Embryonic facial prominence (tissue), 1 donor: ENCODE data around the gene SDHAF2.
"Not testable (repeated sequence)": the region's sequence is repeated elsewhere in the genome, so short reads cannot be mapped to it uniquely, and the experiment has no call there.

Experiments
- DNase-seq: peaks from one replicate; pipeline ENCODE4 v3.0.0-alpha.2; 2016; ENCODE audit errors: extremely low spot score

Gene SDHAF2

GRCh38 chr11:61425367-61426131, 4.4 kb upstream of the SDHAF2 start:
- no peak for DNase-seq

GRCh38 chr11:61429346-61429690, 606 bp upstream of the SDHAF2 start:
- DNase-seq = no peak

DNA sequence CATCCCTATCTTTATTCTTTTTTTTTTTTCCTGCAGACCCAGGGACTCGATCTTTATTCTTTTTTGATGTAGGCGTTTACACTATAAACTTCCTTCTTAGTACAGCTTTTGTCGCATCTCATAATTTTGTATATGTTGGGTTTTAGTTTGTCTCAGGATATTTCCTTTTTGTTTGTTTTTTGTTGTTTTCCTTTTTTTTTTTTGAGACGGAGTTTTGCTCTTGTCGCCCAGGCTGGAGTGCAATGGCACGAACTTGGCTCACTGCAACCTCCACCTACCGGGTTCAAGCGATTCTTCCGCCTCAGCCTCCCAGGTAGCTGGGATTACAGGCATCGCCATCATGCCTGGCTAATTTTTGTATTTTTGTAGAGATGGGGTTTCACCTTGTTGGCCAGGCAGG, 915 bp downstream of the SDHAF2 start:
- not testable (repeated sequence) for DNase-seq

DNA sequence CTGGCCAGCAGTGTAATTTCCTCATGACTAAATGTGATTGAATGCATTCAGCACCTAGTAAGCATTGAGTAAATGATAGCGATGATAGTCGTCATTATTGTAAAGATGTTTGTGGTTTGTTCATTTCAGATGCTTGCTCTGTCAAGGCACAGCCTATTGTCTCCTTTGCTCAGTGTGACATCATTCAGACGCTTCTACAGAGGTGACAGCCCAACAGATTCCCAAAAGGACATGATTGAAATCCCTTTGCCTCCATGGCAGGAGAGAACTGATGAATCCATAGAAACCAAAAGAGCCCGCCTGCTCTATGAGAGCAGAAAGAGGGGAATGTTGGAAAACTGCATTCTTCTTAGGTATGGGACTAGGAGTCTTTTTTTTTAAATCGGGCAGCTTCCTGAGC, 7.6 kb downstream of the SDHAF2 start:
- no peak for DNase-seq

DNA sequence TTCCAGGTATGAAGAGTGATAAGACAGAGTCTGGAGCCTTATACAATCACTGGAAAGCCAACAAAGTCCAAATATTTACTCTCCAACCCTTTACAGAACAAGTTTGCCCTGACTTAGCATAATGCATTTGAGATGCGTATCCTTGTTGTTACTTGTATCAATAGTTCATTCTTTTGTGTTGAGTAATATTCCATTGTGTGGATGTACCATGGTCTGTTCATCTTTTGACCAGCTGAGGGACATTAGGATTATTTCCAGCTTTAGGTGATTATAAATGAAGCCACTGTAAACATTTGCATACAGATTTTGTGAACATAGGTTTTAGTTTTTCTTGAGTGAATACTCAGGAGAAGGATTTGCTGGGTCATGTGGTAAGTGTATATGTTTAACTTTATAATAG, 9.7 kb downstream of the SDHAF2 start:
- no peak for DNase-seq

DNA sequence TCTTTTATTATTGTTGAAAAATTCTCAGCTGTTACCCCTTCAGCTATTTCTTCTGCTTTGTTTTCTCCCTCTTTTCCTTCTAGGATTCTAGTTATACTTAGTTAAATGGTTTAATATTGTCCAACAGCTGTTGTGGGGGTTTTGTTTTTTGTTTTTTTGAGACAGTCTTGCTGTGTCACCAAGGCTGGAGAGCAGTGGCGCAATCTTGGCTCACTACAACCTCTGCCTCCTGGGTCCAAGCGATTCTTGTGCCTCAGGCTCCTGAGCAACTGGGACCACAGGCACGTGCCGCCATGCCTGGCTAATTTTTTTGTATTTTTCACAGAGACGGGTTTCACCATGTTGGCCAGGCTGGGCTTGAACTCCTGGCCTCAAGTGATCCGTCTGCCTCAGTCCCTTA, 12.7 kb downstream of the SDHAF2 start:
- no peak for DNase-seq

DNA sequence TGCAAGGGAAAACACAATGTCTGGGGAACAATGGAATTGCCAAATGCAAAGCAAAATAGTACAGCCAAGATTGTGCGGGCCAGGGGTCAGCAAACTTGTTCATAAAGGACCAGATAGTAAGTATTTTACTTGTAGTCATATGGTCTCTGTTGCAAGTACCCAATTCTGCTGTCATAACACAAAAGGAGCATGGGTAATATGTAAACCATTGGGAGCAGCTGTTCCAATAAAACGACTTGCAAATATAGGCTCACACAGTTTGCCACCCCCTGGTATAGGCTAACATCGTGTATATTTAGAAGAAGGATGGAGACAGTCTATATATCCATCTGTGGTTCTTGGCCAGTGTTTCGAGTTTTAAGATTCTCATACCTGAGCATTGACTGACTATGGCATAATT, 15.6 kb downstream of the SDHAF2 start:
- DNase-seq = no peak

DNA sequence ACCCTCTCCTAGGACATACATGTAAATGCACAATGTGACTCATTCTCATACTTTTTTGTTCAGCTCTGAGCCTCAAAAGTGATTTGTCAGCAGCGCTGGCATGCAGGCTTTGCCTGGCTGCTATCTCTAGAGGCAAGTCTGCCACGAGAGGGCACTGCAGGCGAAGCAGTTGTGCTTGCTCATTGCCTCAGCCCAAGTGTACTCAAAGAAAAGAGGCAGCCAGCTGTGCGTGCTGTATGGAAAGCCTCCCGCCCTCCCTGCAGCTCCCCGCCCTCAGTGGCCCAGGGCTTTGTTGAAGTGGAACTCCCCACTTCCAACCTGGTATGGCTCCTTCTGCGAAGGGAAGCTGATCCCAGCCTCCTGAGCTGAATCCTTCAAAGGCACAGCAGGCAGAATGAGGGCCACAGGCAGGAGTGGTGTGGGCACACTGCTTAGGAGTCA, 16.3 kb downstream of the SDHAF2 start:
- peak; percentile 76 for DNase-seq

DNA sequence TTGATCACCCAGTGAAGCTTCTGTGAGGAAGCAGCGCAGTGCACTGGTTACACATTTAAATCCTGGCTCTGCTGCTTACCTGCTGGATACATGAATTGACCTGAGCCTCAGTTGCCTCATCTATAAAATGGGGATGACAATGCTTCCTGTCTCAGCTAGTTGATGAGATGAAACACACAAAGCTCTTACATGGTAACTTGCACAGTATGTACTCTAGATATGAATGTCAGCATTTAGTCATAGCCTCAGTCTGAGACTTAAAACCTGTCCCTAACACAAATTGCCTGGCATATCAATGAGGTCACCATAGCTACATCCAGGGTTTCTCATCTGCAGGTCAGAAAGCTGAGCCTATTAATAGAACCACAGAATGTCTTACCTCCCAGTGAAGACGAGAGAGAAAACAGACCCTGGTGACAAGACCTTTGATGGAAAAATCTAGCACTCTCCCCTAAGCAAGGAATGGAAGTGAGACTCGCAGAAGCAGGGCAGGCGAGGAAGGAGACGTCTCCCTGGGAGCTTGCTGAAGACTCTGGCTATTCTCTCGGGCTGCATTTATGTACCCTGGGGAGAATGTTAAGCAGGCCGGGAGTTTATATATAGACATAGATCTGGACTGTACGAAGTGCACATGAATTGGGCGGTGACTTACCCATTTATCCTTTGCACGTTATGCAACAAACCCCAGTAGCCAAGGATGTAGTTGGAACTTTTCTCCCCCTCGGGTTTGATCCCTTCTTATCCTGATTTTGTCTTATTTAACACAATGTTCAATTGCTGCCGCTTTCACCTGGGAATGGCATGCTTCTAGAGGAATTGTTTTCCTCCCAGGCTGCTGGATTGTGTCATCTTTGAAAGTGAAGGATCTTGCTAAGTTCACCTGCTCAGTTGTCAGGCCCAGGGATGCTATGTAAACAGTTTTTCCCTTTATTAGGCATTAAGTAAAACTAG, 18.0 kb downstream of the SDHAF2 start:
- DNase-seq = no peak

DNA sequence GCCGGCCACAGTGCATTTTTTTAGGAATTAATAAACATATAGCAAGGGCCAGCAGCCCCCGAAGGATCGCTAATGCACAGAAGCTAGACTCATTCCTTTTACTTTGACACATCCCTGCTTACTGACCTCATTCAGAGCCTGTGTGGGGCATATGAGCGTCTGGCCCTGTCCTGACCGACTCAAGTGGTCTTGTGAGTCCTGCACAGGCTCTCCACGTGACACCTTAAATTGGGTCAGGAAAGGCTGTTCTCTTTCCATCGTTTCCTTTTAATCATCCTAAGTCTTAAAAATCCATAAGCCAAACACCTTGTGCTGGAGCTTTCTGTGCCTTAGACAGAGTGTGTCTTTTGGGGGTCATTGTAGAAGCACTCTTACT, 18.6 kb downstream of the SDHAF2 start:
- DNase-seq = no peak

- DNase-seq = no peak
These were observed 22.9 kb downstream of the SDHAF2 start for GRCh38 chr11:61452825-61453224.

DNA sequence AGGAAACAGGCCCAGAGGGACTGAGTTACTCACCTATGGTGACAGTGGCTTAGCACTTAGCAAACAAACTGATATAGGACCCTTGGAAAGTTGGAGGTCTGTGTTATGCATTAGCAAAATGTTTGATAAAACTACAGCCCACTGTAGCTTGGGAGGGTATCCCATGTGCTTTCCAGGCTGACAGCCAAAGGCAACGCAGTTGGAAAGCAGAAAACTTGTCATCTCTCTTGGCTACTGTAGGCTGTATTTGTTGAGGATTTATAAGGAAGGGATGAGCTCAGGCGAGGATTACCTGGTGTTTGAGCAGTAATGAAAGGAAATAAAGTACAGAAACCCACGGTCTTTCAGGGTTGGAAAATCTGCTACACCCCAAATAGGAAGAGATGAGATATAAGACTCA, 23.8 kb downstream of the SDHAF2 start:
- no peak for DNase-seq

DNA sequence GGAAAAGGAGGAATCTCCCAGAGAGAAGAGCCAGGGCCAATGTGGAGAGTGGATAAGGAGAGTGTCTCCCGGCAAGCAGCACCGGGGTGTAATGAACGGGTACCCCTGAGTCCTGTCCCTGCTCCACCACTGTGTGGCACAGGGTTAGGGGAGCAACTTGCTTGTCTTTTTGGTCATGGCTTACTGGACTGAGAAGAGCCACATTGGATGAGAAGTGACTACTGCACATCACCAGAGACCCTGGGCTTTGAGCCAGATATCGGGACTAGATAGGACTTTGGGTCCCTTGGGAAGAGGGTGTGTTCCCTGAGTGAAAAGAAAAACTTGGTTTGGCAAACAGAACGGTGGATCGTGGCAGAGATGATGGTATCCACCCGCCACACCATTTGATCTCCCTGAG, 24.6 kb downstream of the SDHAF2 start:
- DNase-seq = no peak

DNA sequence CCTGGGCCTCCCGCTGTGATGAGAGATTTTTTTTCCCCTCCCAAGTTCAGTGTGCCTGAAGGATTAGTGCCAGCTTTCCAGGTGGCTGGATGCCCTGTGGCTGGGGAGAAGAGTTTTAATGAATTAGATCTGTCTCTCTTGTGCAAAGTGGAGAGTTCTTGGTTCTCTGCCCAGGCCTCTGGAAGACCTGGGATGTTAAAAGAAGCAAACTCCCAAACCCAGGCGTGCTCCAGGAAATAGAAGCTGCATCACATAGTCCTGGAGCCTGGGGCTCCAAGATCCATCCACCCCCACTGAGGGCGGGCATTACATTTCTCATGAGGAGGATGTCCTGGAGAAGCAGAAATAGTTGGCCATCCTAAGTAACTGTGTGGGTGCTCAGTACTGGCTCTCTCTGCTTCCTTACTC, 30.6 kb downstream of the SDHAF2 start:
- no peak for DNase-seq

DNA sequence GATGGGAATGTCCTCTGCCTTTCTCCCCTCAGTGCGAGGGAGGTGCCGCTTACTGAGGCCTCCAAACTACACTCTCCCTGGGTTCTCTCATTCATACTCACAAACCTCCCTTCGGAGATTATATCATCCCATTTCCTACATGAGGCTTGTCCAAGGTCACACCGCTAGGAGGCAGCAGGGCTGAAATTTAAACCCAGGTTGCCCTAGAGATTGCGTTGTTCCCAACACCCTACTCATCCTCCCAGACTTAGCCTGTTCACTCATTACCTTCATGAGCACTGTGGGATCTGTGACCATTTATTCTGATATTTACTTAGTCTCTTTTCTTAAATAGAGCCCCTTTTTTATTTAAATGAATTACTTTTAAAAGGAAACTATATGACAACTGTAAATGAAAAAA, 31.1 kb downstream of the SDHAF2 start:
- no peak for DNase-seq

DNA sequence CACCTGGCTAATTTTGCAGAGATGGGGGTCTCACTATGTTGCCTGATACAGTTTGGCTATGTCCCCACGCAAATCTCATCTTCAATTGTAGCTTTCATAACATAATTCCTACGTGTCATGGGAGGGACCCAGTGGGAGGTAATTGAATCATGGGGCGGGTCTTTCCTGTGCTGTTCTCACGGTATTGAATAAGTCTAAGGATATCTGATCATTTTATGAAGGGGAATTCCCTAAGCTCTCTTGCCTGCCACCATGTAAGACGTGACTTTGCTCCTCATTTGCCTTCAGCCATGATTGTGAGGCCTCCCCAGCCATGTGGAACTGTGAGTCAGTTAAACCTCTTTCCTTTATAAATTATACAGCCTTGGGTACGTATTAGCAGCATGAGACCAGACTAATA, 37.7 kb downstream of the SDHAF2 start:
- not testable (repeated sequence) for DNase-seq

DNA sequence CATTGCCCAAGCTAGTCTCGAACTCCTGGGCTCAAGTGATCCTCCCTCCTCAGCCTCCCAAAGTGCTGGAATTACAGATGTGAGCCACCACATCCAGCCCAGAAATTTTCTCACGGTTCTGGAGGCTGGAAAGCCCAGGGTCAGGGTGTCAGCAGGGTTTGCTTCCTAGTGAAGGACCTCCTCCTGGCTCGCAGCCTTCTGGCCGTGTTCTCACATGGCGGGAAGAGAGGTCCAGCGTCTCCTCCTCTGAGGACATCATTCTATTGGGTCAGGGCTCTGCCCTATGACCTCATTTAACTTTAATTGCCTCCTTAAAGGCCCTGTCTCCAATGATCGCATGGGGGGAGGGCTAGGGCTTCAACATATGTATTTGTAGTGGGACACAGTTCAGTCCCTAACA, 38.1 kb downstream of the SDHAF2 start:
- DNase-seq = no peak

DNA sequence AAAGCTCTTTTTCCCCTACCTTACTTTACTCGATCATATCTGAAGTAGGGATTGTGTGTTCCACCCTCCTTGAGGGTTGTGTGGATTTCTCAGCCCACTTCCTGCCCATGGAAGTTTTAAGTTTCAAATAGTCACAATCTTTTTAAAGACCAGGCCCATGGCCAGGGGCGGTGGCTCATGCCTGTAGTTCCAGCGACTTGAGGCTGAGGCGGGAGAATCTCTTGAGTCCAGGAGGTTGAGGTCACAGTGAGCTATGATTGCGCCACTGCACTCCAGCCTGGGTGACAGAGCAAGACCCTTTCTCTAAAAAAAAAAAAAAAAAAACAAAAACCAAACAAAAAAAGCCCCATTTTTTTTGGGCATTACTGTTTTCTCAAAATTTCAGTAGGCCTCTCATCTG, 42.4 kb downstream of the SDHAF2 start:
- DNase-seq = no peak

GRCh38 chr11:61472868-61473267, 42.9 kb downstream of the SDHAF2 start:
- DNase-seq = no peak

- DNase-seq = no peak
These were observed 43.6 kb downstream of the SDHAF2 start for GRCh38 chr11:61473370-61474012.

GRCh38 chr11:61474013-61474643, 44.2 kb downstream of the SDHAF2 start:
- no peak for DNase-seq

- DNase-seq = no peak
These were observed 45.5 kb downstream of the SDHAF2 start for GRCh38 chr11:61475433-61475832.
